HuH-7.5 (cell line): Measurements from ENCODE around the gene KLF15.

Experiments
- DNase-seq: peaks from one replicate; pipeline ENCODE4 v3.0.0; 2011; ENCODE audit warnings: low spot score

KLF15 gene

GRCh38 chr3:126320517-126321293 lies 36.5 kb downstream of the KLF15 start:
- DNase-seq: no peak

DNA sequence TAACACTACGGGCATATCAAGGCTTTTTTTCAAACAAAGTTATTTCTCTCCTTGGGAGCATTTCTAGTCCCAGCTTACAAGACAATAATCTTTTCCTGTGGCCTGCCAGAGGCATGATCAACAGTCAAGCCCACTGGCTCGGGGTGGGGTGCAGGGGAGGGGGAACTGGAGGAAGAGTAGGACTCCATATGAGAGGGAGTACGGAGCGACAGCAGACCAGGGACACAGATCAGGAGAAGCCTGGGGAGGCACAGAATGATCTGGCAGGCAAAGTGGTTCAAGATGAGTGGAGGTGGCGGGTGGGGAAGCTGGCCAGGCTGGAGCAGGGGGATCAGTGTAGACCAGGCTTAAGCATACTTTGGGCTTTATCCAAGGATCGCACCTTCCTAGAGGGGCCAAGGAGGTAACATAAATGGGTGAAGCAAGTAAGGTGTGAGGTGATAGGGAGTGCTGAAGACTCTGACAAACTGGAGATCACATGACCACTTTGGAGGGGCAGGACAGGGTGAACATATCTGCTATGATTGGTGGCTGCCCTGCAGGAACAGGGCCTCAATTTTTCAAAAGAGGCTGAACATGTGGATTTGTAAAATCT lies 37.4 kb downstream of the KLF15 start:
- no peak for DNase-seq

GRCh38 chr3:126317029-126317996 lies 39.9 kb downstream of the KLF15 start:
- no peak for DNase-seq

DNA sequence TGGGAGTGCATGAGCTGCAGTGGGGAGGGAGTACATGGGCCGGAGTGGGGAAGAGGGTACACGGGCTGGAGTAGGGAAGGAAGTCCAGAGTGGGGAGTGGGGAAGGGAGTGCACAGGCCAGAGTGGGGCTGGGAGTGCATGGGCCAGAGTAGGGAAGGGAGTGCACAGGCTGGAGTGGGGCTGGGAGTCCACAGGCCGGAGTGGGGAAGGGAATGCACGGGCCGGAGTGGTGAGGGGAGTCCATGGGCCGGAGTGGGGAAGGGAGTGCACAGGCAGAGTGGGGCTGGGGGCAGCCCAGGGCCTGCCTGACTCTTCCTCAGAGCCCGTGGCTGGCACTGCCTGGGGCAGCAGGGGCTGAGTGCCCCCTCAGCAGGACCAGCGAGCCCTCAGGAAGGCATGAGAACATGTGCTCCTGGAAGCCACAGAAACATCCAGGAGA lies 40.7 kb downstream of the KLF15 start:
- no peak for DNase-seq

DNA sequence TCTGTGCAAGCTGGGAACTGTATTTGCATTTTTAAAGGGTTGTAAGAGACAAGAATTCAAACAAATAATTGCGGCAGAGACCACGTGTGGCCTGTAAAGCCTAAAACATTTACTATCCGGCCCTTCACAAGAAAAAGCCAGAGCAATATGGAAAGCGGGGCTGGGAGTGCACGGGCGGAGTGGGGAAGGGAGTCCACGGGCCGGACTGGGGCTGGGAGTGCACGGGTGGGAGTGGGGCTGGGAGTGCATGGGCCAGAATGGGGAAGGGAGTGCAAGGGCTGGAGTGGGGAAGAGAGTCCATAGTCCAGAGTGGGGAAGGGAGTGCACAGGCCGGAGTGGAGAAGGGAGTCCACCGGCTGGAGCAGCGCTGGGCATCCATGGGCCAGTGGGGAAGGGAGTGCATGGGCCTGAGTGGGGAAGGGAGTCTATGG lies 41.2 kb downstream of the KLF15 start:
- DNase-seq: no peak

GRCh38 chr3:126314790-126315658 lies 42.2 kb downstream of the KLF15 start:
- DNase-seq: no peak

- no peak for DNase-seq
These were observed 42.9 kb downstream of the KLF15 start for GRCh38 chr3:126314305-126314789.

- no peak for DNase-seq
These were observed 43.5 kb downstream of the KLF15 start for GRCh38 chr3:126313580-126314304.

- no peak for DNase-seq
These were observed 44.0 kb downstream of the KLF15 start for GRCh38 chr3:126313166-126313565.

GRCh38 chr3:126312341-126312740 lies 44.9 kb downstream of the KLF15 start:
- DNase-seq: no peak

- DNase-seq: no peak
These were observed 45.8 kb downstream of the KLF15 start for GRCh38 chr3:126311338-126311978.

DNA sequence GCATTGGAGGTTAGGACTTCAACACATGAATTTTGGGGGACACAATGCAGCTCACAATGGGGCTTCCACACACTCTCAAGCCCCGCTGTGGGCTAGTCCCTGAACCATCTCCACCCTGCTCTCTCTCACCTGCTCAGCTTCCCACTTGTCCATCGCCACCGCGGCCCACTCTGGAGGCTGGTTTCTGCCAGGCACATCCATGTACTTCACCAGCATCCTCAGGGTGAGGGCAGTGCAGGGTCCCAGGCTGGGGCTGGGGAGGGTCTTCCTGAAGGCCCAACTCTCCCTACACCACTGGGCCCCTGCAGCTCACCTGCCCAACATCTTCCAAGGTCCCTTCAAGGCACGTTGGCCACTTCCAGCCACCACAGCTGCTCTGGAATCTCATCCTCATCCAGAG lies 46.4 kb downstream of the KLF15 start:
- DNase-seq: no peak

DNA sequence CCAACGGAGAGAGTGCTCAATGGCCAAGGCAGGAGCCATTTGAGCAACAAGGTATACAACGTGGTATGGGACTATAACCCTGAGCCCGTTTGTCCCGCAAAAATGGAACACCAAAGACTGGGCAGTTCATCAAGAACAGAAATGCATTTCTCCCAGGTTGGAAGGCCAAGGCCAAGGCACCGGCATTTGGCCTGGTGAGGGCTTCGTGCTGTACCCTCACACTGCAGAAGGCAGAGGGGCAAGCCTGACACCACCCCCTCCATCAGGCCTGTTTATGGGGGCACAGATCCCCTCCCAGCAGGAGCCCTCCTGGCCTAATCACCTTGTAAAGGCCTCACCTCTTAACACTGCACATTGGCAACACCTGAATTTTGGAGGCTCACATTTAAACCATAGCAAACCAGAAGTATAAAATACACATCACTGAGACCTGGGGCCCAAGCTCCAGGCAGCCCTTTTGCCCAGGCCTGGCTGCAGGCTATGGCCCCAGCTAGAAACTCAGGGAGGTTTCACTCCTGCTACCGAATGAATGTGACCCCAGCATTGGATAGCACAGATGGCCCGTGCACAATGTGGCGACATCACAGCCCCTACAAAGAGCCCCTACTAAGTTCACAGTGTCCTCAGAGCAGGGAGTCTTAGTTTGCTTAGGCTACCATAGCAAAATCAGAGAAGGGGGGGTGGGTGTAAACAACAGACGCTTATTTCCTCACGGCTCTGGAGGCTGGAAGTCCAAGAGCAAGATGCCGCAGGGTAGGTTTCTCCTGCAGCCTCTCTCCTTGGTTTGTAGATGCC lies 47.1 kb downstream of the KLF15 start:
- no peak for DNase-seq

- DNase-seq: no peak
These were observed 48.0 kb downstream of the KLF15 start for GRCh38 chr3:126309165-126309564.

GRCh38 chr3:126308394-126309125 lies 48.6 kb downstream of the KLF15 start:
- no peak for DNase-seq

DNA sequence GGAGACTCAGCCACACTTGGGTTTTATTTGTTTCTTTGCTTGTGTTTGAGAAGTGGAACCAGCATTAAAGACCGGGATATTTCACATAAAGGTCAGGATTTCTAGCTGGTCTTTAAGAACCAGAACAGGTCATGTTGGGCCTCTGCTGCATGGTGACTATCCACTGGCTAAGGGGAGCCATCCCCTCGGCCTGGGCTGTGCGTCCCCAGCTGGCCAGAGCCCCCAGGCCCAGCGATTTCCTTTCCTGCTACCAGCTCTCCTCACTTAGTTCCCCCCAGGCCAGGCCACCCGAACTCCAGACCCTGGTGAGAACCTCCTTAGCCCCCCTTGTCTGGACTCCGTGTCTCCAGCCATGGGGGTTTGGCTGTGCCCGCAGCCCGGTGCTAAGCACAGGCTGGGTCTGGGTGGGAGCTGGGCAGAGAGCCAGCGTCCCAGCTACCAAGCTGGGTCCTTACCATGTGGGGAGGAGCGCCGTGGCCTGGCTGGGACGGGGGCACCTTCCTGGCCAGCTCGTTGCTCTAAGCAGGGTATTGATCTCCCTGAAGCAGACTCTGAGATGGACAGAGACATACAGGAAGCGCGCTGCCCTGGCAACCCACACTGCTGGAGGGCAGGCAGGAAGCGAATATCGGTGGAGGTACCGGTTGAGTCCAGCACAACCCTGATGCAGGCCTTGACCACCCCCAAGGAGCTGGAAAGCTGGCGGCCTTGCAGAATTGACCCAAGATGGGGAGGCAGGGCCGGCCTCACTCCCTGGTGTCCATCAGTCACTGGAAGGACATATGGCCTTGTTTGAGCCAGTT lies 49.4 kb downstream of the KLF15 start:
- DNase-seq: no peak

DNA sequence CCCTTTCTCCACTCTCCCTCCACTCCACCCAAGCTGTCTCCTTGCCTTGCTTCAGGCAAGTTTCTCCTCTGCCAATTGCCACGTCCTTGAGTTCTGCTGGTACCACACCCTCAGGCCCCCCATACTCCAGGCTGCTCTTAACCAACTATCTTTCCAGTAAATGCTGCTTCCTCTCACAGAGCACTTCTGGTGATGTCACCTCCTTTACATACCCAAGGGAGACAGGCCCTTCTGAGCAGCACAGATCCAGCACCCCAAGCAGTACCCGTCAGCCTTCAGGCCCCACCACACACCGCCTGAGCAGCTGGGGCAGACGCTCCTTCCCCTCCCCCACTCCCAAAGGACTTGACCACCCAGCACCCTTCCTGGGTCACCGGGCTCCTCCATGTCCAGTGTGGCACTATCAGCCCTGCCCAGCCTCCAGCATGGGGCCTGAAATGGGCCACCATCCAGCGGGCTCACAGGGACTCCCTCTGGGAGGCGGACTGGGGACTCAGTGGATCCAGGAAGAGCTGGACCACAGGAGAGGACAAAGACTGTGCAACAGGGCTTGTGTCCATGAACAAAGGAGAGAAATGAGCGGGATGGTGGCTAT lies 50.2 kb downstream of the KLF15 start:
- no peak for DNase-seq
